GM12878 (cell line): ENCODE results near the gene FLT1. TPM values are rescaled to one million over a fixed set of nuclear protein-coding genes. Genes with fewer than 3 reads are reported as not detected.

ENCODE experiments used
- ATAC-seq: fragments of 200-7000 bp; cut with Tn5 transposase; 3 replicates; pipeline ENCODE4 v1.9.1; 2020; ENCODE audit warnings: mild to moderate bottlenecking, moderate library complexity
- BruUV-seq: library from RNA; stranded (reverse); fragments of 400-500 nt; replicated peaks from 2 replicates; lab custom pipeline; 2021; lab: Mats Ljungman, UMichigan
- CTCF ChIA-PET: fragments of 300-600 bp; sonication (Branson Sonifier 250); formaldehyde crosslinking; extraction: SDS; loops from one replicate; lab custom pipeline; 2021; ENCODE audit warnings: inconsistent platforms; lab: Yijun Ruan, JAX
- POLR2A ChIA-PET: fragments of 350-600 bp; formaldehyde crosslinking; extraction: SDS; loops from one replicate; lab custom pipeline; 2021; ENCODE audit warnings: inconsistent platforms; lab: Charles Lee
- RAD21 ChIA-PET: fragments of 300-600 bp; sonication (Branson Sonifier 250); formaldehyde crosslinking; loops from one replicate; lab custom pipeline; 2023; ENCODE audit warnings: antibody characterized with exemption; ENCODE audit not compliant: unreplicated experiment; lab: Charles Lee
- SMC1A ChIA-PET: fragments of 300-600 bp; sonication (Branson Sonifier 250); formaldehyde crosslinking; loops from one replicate; lab custom pipeline; 2023; ENCODE audit not compliant: unreplicated experiment, uncharacterized antibody; lab: Charles Lee
- DNase-seq: peaks from one replicate; pipeline ENCODE4 v3.0.0-alpha.2; 2011; ENCODE audit warnings: low read depth, low spot score
- FAIRE-seq: peaks from 3 replicates; lab custom pipeline; 2011; peaks lifted over from hg19 to GRCh38; lab: Jason Lieb, UNC
- H2AFZ ChIP-seq: 2 replicates; pipeline ENCODE4 v1.6.0; 2011; ENCODE audit warnings: low read depth, low read length, control low read depth; ENCODE audit not compliant: control insufficient read depth
- H3K27ac ChIP-seq: 2 replicates; pipeline ENCODE4 v1.5.1; 2011; ENCODE audit warnings: control low read depth; ENCODE audit not compliant: control insufficient read depth, insufficient read depth
- H3K27me3 ChIP-seq, 2 experiments: replicated peaks in 1 of 2; 2 replicates each; pipeline versions ENCODE4 v1.6.0 to v1.6.1; 2011; ENCODE audit warnings: low read length in 1 of 2; ENCODE audit not compliant: control insufficient read depth in 2 of 2, insufficient read depth in 2 of 2
- H3K36me3 ChIP-seq, 2 experiments: 2 replicates each; pipeline ENCODE4 v1.5.1; 2011; ENCODE audit warnings: low read length in 1 of 2; ENCODE audit not compliant: control insufficient read depth in 2 of 2, insufficient read depth in 2 of 2
- H3K4me1 ChIP-seq: 2 replicates; pipeline ENCODE4 v1.6.1; 2011; ENCODE audit warnings: mild to moderate bottlenecking, low read length, moderate library complexity, mixed read lengths; ENCODE audit not compliant: control insufficient read depth, insufficient read depth
- H3K4me2 ChIP-seq: 2 replicates; pipeline ENCODE4 v1.6.0; 2011; ENCODE audit warnings: control low read depth; ENCODE audit not compliant: control insufficient read depth, insufficient read depth
- H3K4me3 ChIP-seq: fragments of 200-600 bp; sonication (generic); 2 replicates; pipeline ENCODE4 v1.5.1; 2016
- H3K79me2 ChIP-seq: 2 replicates; pipeline ENCODE4 v1.6.0; 2011; ENCODE audit warnings: low read length; ENCODE audit not compliant: control insufficient read depth, insufficient read depth
- H3K9ac ChIP-seq: 2 replicates; pipeline ENCODE4 v1.8.0; 2011; ENCODE audit warnings: low read length, control low read depth, mixed read lengths; ENCODE audit not compliant: control insufficient read depth, insufficient read depth
- H3K9me3 ChIP-seq: replicated peaks from 3 replicates; pipeline ENCODE4 v1.5.1; 2011; ENCODE audit warnings: mild to moderate bottlenecking, low read length; ENCODE audit not compliant: control insufficient read depth, insufficient read depth
- H4K20me1 ChIP-seq: 2 replicates; pipeline ENCODE4 v1.6.0; 2011; ENCODE audit not compliant: control insufficient read depth, insufficient read depth
- CEBPZ ChIP-seq: fragments of 150-350 bp; IDR thresholded peaks from 2 replicates; pipeline ENCODE4 v1.6.1; 2016; ENCODE audit warnings: low read depth, low read length
- CHD1 ChIP-seq: IDR thresholded peaks from 2 replicates; pipeline ENCODE4 v1.6.1; 2012; ENCODE audit warnings: low read depth, low read length, improper control_type of control experiment
- CHD2 ChIP-seq: IDR thresholded peaks from 2 replicates; pipeline ENCODE4 v1.6.1; 2011; ENCODE audit warnings: low read depth, low read length, improper control_type of control experiment, borderline replicate concordance
- HDAC2 ChIP-seq: fragments of 200-600 bp; sonication (generic); IDR thresholded peaks from 2 replicates; pipeline ENCODE4 v1.6.1; 2017
- MEF2B ChIP-seq: fragments of 450-650 bp; IDR thresholded peaks from 2 replicates; pipeline ENCODE4 v1.6.1; 2018; ENCODE audit warnings: mild to moderate bottlenecking, moderate library complexity; ENCODE audit not compliant: partially characterized antibody, poor library complexity, severe bottlenecking
- NFIC ChIP-seq: IDR thresholded peaks from 2 replicates; pipeline ENCODE4 v1.6.1; 2012; ENCODE audit warnings: low read depth, mild to moderate bottlenecking, inconsistent platforms, low read length, moderate library complexity
- NKRF ChIP-seq: fragments of 450-650 bp; conservative IDR thresholded peaks from 2 replicates; pipeline ENCODE4 v1.6.1; 2017; ENCODE audit warnings: mild to moderate bottlenecking, moderate library complexity
- STAT3 ChIP-seq: IDR thresholded peaks from 2 replicates; pipeline ENCODE4 v1.6.1; 2011; ENCODE audit warnings: low read depth, low read length, improper control_type of control experiment
- WRNIP1 ChIP-seq: IDR thresholded peaks from 2 replicates; pipeline ENCODE4 v1.6.1; 2011; ENCODE audit warnings: low read depth, low read length, improper control_type of control experiment, borderline replicate concordance
- ZZZ3 ChIP-seq: IDR thresholded peaks from 2 replicates; pipeline ENCODE4 v1.6.1; 2011; ENCODE audit warnings: low read depth; ENCODE audit not compliant: control insufficient read depth, insufficient read length
- WGBS: methylation state at CpG from one replicate; pipeline ENCODE4 v1.1.6; 2016; ENCODE audit warnings: low lambda C conversion rate; ENCODE audit not compliant: insufficient replicate concordance, insufficient coverage; ENCODE audit errors: missing lambda C conversion rate; 5-methylcytosine and 5-hydroxymethylcytosine counted together
- in situ Hi-C: fragments of 300-500 bp; cut with MboI; formaldehyde crosslinking; loops from 9 replicates; pipeline ENCODE4 v1.14.3; 2018; ENCODE audit warnings: mixed read lengths
- intact Hi-C: fragments of 100-400 bp; cut with micrococcal nuclease; formaldehyde crosslinking; loops from one replicate; pipeline ENCODE4 v1.14.2; 2022; ENCODE audit not compliant: unreplicated experiment
- polyA plus RNA-seq, 11 experiments: library from polyadenylated mRNA; depleted of rRNA in 4 of 11; unstranded in 6 of 11; stranded (reverse) in 5 of 11; fragments of >200 nt; fragmentation: Nextera tagmentation in 4 of 11; fragmentation: Illumina TruSeq in 1 of 11; extraction: Ambion mirVana in 4 of 11; extraction: Trizol in 1 of 11; gene quantifications; 1 replicate in 1 of 11; 2 replicates in 10 of 11; pipeline versions ENCODE4 v1.2.1 to v1.2.3, GENCODE V29; 2011 to 2016; ENCODE audit warnings: inconsistent platforms in 2 of 11, missing spikeins in 2 of 11, low read depth in 1 of 11
- total RNA-seq, 4 experiments: library from RNA; depleted of rRNA in 3 of 4; stranded (reverse); fragments of >200 nt in 3 of 4; fragmentation: Illumina TruSeq in 1 of 4; extraction: Trizol in 1 of 4; gene quantifications; 2 replicates each; pipeline versions ENCODE4 v1.2.1 to v1.2.3, GENCODE V29; 2013 to 2021

FLT1 gene
- total and polyA plus RNA-seq, 10 of the 15 experiments (the other 5 are each of a cell fraction or from before 2014, with no cell fraction given): 0.55 to 5.6 (median 0.84) TPM

- ChIA-PET SMC1A (interaction anchor here (1.0 to 4.7 kb wide), 15 partner anchors 11 to 473 kb away, joined by 3 to 57 read pairs (median 5); partner anchors contain the start of gene POMP), RAD21 (interaction anchor here (0.7 to 2.9 kb wide), 6 partner anchors 11 to 333 kb away, joined by 3 to 20 read pairs (median 3); partner anchors contain the start of gene POMP), CTCF (interaction anchor here (0.6 to 4.7 kb wide), 9 partner anchors 23 to 752 kb away, joined by 3 to 63 read pairs (median 3); no protein-coding TSS in a partner anchor), POLR2A (no interaction called here)
- H4K20me1 ChIP-seq: no peaks in the 10 kb centered on the region
- no peaks in the 10 kb centered on the region for H3K36me3 ChIP-seq
- H2AFZ ChIP-seq: no peak overlapping the region
- DNase-seq: no peak
- no peaks in the 10 kb centered on the region for H3K79me2 ChIP-seq
- no peak overlapping the region for H3K4me3 ChIP-seq
- TF ChIP-seq WRNIP1: no peak
- no peak for TF ChIP-seq CHD1
- no peak for TF ChIP-seq HDAC2
- TF ChIP-seq CEBPZ: no peak
- TF ChIP-seq ZZZ3: no peak
- TF ChIP-seq NFIC: no peak
- TF ChIP-seq CHD2: no peak
- no peak for TF ChIP-seq STAT3
- TF ChIP-seq MEF2B: no peak
- TF ChIP-seq NKRF: no peak
- no peak overlapping the region for H3K27ac ChIP-seq
- no peak for FAIRE-seq
- 42% methylated on average over 2 of the region's 2 CpGs for WGBS
- H3K4me2 ChIP-seq: no peak overlapping the region
- in situ Hi-C loops (no loop called here), intact Hi-C loops (loop anchor here (10.0 kb wide), 1 partner anchor 149 kb away; no protein-coding TSS in a partner anchor)
- H3K27me3 ChIP-seq: no peaks in the 10 kb centered on the region
- H3K9me3 ChIP-seq: no peaks in the 10 kb centered on the region
- no peak overlapping the region for H3K9ac ChIP-seq
- no peaks in the 10 kb centered on the region for H3K4me1 ChIP-seq
- BruUV-seq: no TSS peak
- no peak for ATAC-seq
Measured at GRCh38 chr13:28326056-28326455, 168.9 kb downstream of the FLT1 start.
